Neuron (in vitro differentiated cells): ENCODE measurements around the gene DUSP28.

Experiments
- H2AFZ ChIP-seq: one replicate; pipeline ENCODE4 v1.6.1; 2013; ENCODE audit warnings: low read depth, mild to moderate bottlenecking, inconsistent platforms, low read length, moderate library complexity
- H3K27me3 ChIP-seq: one replicate; pipeline ENCODE4 v1.6.1; 2013; ENCODE audit warnings: low read length; ENCODE audit not compliant: insufficient read depth
- H3K36me3 ChIP-seq: one replicate; pipeline ENCODE4 v1.6.1; 2013; ENCODE audit warnings: low read length; ENCODE audit not compliant: insufficient read depth
- H3K4me1 ChIP-seq: one replicate; pipeline ENCODE4 v1.6.1; 2013; ENCODE audit warnings: low read length; ENCODE audit not compliant: insufficient read depth
- H3K4me3 ChIP-seq: 2 replicates; pipeline ENCODE4 v1.5.1; 2013; ENCODE audit warnings: mild to moderate bottlenecking, low read length, moderate library complexity
- H3K9me3 ChIP-seq: one replicate; pipeline ENCODE4 v1.6.1; 2013; ENCODE audit warnings: low read length

Gene DUSP28

GRCh38 chr2:240601831-240602160, 41.6 kb downstream of the DUSP28 start:
- no peaks in the 10 kb centered on the region for H3K9me3 ChIP-seq
- peaks cover 11% of the 10 kb centered on the region for H3K4me1 ChIP-seq
- H3K4me3 ChIP-seq, result no peak overlapping the region
- H3K36me3 ChIP-seq, result peaks cover 33% of the 10 kb centered on the region
- H3K27me3 ChIP-seq, result no peaks in the 10 kb centered on the region
- H2AFZ ChIP-seq, result no peak overlapping the region

DNA sequence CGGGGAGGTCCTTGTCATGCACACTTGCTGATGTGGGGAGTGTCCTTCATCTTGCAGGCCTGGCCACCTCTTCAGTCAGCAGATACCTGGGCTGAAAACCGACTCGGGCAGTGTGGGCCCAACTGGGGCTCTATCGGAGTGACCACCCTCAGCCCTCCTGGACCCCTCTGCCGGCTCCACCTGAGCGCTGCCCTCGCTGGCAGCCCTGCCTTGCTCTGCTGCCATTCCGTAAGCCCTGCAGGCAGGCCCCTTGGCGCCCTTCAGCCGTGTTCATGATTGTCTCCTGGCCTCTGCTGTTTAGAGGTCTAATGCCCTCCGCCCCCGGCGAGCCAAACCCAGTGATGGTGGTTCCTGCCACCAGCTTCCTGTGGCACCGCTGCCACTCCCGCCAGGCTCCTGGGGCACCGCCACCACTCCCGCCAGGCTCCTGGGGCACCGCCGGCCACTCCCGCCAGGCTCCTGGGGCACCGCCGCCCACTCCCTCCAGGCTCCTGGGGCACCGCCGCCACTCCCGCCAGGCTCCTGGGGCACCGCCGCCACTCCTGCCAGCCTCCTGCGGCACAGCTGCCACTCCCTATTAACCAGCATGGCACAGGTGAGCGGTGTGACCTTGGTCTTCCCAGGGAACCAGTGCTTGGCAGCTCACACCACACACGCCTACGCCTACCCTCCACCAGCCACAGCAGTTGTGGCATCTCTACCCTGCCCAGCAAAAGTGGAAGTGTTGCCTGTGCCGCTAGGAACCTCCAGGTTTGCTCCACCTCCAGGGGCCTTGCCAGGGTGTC, 42.3 kb downstream of the DUSP28 start:
- Histone ChIP-seq H3K4me3 (no peak overlapping the region), H2AFZ (no peak overlapping the region), H3K36me3 (peaks cover 32% of the 10 kb centered on the region), H3K27me3 (no peaks in the 10 kb centered on the region), H3K9me3 (no peaks in the 10 kb centered on the region), H3K4me1 (peaks cover 11% of the 10 kb centered on the region)

DNA sequence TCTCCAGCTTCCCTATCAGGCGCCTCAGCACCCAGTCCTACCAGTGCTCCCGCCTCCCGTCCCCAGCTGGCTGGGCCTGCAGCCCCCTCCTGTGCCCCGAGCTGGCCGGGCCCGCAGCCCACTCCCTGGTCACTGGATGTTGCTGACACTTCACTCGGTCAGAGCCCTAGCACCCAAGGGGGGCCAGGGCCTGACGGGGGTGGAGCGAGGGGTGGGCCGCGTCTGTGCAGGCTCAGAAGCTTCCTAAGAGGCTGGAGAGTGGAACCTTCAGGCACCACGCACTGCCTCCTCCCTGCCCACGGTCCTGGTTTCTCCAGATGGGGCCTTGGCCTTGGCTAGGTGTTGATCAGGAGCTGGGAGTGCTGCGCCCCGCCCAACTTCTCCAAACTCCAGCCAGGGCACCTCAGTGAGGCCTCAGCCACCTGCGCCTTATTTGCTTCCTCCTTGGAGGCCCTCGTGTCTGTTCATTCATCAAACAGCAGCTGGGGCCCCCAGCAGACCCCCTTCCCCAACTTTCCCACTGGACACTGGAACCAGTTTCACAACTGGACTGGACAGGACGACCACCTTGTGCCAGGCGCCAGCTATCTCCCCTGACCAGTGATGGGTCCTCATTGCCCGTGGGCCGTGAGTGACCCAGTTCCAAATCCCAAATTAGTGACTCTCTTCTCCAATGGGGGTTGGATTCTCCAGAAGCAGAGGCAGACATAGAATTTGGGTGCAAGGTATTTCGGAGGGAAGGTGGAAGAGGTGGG, 43.1 kb downstream of the DUSP28 start:
- no peak overlapping the region for H3K4me3 ChIP-seq
- no peaks in the 10 kb centered on the region for H3K27me3 ChIP-seq
- peaks cover 11% of the 10 kb centered on the region for H3K4me1 ChIP-seq
- H3K36me3 ChIP-seq, result peaks cover 24% of the 10 kb centered on the region
- H3K9me3 ChIP-seq, result no peaks in the 10 kb centered on the region
- H2AFZ ChIP-seq, result no peak overlapping the region

DNA sequence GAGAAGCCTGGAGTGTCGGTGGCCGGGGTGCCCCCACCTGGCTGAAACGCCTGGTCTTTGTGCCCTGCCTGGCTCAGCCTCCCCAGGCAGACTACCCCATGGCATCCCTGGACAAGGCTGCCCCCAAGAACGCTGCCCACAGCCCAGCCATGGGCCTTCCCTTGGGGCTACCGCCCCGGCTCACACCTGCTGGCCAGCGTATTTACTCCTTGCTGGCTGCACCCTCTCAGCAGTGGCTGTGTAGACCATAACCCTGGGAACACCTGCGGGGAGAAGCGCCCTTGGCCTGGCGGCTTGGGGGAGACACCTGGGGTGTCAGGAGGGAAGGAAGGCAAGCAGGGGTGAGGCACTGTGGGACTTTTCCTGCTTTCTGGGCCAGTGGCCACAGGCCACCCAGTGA, 43.7 kb downstream of the DUSP28 start:
- no peaks in the 10 kb centered on the region for H3K27me3 ChIP-seq
- H2AFZ ChIP-seq, result no peak overlapping the region
- H3K4me3 ChIP-seq, result no peak overlapping the region
- no peaks in the 10 kb centered on the region for H3K9me3 ChIP-seq
- H3K36me3 ChIP-seq, result peaks cover 18% of the 10 kb centered on the region
- peaks cover 11% of the 10 kb centered on the region for H3K4me1 ChIP-seq

DNA sequence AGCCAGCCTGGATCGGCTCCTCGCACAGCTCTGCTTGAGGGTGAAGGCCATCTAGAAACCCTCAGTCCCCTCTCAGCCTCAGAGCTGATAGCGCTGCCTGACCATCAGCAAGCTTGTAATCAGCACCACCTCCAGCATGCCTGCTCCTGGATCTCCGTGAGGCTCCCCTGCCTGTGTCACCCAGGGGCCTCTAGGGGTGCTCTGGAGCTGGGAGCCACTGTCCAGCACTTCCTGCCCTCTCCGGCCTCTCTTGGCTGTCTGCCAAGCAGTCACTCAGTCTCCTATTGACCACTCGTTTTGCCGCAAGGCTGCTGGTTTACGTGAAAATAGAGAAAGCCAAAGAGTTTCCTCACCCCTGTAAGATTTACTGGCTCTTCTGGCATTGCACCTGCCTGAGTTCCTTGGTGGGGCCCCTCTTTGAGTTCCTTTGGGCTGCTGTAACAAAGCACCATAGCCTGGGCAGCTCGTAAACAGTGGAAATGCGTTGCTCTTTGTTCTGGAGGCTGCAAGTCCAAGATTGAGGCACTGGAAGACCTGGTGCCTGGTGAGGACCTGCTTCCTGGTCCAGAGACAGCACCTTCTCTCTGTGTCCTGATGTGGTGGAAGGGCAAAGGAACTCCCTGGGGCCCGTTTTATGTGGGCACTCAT, 44.3 kb downstream of the DUSP28 start:
- Histone ChIP-seq H3K9me3 (no peaks in the 10 kb centered on the region), H3K4me3 (peak overlapping the region; percentile 39), H3K4me1 (peaks cover 11% of the 10 kb centered on the region), H3K36me3 (peaks cover 14% of the 10 kb centered on the region), H3K27me3 (no peaks in the 10 kb centered on the region), H2AFZ (peak overlapping the region; percentile 29)

GRCh38 chr2:240604939-240605716, 45.0 kb downstream of the DUSP28 start:
- Histone ChIP-seq H3K36me3 (peaks cover 8% of the 10 kb centered on the region), H3K4me1 (peaks cover 11% of the 10 kb centered on the region), H3K9me3 (no peaks in the 10 kb centered on the region), H2AFZ (peak overlapping the region; percentile 29), H3K4me3 (peak overlapping the region; percentile 39), H3K27me3 (no peaks in the 10 kb centered on the region)

DNA sequence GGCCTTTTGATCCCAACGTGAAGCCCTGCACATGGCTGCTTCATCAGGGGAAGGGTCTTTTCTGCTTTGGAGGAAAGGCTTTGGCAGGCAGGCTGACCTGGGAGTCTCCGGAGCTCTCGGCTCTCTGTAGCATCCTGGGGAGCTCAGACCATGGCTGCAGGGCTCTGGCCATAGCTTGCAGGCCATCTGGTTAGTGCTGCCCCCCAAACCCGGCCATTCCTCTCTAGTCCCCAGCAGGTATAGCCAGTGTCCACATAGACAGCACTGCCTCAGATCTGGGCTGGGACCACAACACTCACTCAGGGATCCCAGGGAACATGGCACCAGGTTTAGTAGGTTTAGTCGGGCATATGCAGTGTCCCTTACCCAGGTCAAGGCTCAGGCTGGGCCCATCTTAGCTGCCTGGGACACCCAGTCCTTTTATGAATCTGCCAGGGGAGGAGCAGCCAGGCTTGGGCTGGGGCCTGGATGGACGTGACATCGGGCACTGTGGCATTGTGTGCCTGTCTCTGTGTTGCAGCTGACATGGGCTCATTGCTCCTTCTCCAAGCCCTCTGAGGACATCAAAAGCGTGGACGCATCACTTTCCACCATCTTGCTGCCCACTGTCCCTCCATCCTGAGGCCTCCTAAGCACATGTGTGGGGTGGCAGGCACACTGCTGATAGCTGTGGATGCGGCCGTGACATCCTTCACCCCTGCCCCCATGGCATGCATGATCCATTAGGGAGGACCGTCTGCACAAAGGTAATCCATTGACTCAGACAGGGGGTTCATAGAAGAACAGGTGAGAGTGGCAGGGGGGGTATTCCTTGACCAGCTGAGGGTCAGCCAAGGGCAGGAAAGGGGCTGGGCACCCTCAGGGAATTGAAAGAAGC, 45.9 kb downstream of the DUSP28 start:
- H2AFZ ChIP-seq, result no peak overlapping the region
- H3K4me1 ChIP-seq, result peaks cover 11% of the 10 kb centered on the region
- no peaks in the 10 kb centered on the region for H3K9me3 ChIP-seq
- no peak overlapping the region for H3K4me3 ChIP-seq
- H3K36me3 ChIP-seq, result peaks cover 2% of the 10 kb centered on the region
- H3K27me3 ChIP-seq, result no peaks in the 10 kb centered on the region

GRCh38 chr2:240611601-240612210, 51.5 kb downstream of the DUSP28 start:
- H3K9me3 ChIP-seq, result peaks cover 1% of the 10 kb centered on the region
- H3K36me3 ChIP-seq, result no peaks in the 10 kb centered on the region
- no peak overlapping the region for H3K4me3 ChIP-seq
- no peaks in the 10 kb centered on the region for H3K27me3 ChIP-seq
- H2AFZ ChIP-seq, result no peak overlapping the region
- H3K4me1 ChIP-seq, result no peaks in the 10 kb centered on the region
